GM18517 (cell line): ENCODE data around the gene TMEM132A.
A peak's percentile ranks its signal among the peaks of the same experiment; 100 is the strongest.

Experiments used
- ATAC-seq: cut with Tn5 transposase; IDR thresholded peaks from one replicate; pipeline ENCODE4 v1.9.1; 2021; ENCODE audit warnings: mild to moderate bottlenecking, moderate library complexity; ENCODE audit not compliant: unreplicated experiment

TMEM132A gene

GRCh38 chr11:60936467-60937143 is 12.3 kb downstream of the TMEM132A start:
- no peak for ATAC-seq

DNA sequence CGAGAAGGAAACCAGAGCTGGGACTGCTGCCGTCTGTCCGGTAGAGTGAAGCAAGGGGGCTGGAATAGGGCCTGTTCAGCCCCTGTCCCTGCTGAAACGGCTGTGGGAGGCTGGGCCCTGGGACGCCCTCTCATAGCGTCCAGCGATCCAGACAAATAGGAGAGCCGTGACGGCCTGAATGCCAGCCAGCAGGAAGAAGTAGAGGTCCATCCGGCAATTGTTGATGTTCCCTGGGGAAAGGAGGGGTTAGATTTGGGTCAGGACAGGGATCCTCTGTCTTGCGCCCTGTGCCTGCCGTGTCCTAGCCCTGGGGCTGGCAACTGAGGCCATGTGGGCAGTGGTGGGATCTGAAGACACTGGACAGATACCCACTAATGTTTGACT is 12.9 kb downstream of the TMEM132A start:
- ATAC-seq: no peak

DNA sequence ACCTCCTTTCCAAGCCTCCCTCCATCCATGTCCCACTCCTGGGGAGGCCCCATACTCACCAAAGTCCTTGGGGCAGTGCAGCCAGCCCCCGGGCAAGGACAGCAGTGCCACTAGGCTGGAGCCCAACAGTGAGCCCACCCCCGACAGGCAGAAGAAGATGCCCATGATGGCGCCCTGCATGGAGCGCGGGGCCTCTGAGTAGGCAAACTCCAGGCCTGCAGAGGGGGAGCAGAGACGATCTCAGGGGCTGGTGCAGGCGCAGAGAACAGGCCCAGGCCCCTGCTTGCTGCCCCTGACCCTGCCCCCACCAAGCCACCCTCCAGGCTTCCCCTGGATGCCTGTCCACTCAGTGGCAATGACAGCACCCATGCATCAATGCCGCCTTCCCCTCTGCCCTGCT is 13.6 kb downstream of the TMEM132A start:
- ATAC-seq: no peak

DNA sequence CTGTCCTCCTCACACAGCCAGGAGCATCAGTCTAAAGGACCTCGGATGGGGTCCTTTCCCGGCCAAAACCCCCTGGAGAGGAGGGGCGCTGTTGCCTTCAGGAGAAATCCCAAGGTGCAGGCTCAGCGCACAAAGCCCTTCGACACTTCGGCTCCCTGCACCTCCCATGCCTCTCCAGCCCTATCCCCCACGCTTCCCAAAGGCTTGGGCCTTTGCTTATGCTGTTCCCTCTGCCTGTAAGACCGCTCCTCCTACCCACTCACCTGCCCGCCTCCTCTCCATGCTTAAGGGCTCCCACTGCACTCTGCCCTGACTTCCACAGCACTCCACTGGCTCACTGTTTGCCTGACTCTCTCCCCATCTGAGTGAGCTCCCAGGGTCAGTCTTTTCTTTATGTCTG is 14.2 kb downstream of the TMEM132A start:
- ATAC-seq: no peak

- no peak for ATAC-seq
Measured at GRCh38 chr11:60939301-60939700, 15.0 kb downstream of the TMEM132A start.

DNA sequence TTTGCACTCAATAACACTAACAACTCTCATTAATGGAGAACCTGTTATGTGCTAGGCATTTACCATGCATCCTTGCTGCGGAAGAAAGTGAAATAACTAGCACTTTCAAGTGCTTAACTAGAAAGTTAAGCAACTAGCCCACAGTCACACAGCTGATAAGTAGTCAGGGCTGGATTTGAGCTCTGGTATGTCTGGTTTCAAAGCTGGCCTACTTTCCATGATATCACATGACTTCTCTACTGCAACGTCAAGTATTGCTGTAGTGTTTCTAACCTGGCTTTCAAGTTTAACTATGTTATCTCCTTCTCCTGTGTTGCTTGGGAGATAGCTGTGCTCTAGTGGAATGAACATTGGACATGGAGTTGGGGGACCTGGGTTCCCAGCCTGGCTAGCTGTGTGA is 15.6 kb downstream of the TMEM132A start:
- no peak for ATAC-seq

- ATAC-seq: no peak
Measured at GRCh38 chr11:60941371-60942119, 17.3 kb downstream of the TMEM132A start.

DNA sequence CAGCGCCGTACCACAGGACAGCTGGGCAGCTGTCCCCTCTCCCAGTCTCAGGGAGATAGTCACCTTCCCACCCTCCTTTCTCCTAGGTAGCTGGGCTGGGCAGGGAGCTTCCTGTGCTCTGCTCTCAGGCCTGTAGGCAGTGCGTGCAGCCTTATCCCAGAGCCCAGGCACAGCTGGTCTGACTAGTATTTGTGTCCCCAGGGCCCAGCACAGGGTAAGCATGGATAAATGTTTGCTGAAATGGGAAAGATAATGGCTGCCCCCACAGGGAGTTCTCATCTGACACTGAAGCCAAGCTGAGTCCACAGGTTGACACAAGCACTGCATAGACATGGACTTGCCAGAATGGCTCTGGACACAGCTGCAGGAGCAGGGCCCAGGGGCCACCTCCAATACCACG is 18.0 kb downstream of the TMEM132A start:
- no peak for ATAC-seq

- ATAC-seq: no peak
Measured at GRCh38 chr11:60942970-60943565, 18.8 kb downstream of the TMEM132A start.

DNA sequence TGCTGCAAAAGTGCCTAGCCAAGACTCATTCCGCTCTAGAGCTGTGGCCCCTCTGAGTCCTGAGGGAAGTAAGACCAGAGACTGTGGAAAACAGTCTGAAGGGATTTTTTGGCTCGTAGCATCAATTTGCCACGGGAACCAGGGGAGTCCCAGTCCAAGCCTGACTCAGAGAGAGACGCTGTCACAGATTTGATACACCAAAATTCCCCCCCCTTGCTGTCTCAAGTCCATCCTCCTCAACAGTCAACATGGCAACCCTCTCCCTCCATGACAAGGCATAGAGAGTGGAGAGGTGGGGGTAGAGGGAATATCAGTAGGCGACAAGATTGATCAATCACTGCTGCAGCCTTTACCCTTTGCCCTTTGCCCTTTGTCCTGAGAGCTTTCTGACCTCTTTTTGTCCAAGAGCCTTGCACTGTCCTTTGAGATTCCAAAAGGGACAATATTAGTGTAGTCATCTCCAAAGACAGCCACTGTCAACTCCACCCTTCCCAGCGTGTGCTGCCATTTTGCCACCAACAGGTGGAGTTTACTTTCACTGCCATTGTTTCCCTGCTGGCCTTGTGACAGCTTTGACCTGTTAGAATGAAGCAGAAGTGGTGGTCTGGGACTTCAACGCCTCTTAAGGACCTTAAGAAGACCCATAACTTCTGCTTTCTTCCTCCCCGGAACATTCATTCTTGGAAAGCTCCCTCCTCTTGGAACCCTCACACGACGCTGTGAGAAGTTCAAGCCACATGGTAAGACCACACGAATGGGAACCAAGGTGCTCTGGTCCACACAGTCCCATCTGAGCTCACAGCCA is 20.4 kb downstream of the TMEM132A start:
- ATAC-seq: no peak

DNA sequence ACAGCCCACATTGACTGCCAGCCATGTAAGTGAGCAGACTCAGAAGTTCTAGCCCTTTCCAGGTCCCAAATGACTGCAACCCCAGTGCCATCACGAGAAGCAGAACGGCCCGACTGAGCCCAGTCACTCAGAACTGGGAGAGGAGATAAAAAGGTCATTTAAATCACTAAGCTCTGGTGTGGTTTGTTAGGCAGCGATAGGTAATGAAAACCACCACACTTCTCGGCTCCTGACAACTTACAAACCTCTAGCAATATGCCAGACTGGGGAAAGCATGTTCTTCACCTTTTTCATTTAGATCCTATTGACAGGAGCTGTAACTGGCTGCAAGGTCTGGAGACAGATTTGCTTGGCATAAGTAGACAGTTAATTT is 21.0 kb downstream of the TMEM132A start:
- ATAC-seq: no peak

- ATAC-seq: no peak
Measured at GRCh38 chr11:60946601-60947264, 22.5 kb downstream of the TMEM132A start.

DNA sequence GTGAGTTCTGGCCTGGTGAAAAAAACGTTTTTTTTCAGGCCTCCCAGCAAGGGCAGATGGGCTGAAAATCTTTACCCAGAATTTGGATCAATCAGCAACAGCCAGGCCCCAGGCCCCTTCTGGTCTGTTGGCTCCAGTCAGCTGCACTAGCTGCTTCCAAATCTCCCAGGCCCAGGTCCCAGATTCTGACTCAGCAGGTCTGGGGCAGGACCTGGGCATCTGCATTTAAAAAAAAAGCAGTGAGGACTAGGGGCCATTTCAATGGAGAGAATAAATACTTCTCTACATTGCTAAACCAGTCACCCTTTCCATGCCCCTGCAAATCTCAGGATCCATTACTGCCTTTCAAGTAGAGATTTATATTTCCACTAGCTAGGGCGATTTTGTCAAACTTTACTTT is 23.4 kb downstream of the TMEM132A start:
- ATAC-seq: no peak

- ATAC-seq: no peak
Measured at GRCh38 chr11:60948250-60948649, 24.0 kb downstream of the TMEM132A start.

DNA sequence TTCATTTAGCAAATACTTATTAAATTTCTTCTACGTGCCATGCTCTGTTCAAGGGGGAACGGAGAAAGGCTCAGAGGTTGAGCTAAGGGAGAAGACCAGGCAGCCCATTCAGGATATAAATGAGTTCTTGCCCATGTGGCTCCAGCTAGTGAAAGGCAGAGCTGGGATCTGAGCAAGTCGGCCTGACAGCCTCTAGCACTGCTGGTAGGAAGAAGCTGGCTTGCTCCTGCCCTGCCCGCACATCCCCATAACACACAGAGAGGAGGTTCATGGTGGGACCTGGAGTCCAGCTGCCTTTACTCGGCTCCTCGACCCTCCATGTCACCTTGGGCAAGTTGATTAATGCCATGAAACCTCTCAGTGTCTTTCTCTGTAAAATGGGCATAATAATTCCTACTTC is 25.8 kb downstream of the TMEM132A start:
- ATAC-seq: no peak

GRCh38 chr11:60950933-60951605 is 26.8 kb downstream of the TMEM132A start:
- no peak for ATAC-seq

GRCh38 chr11:60951606-60951903 is 27.3 kb downstream of the TMEM132A start:
- ATAC-seq: no peak

GRCh38 chr11:60951904-60952741 is 27.9 kb downstream of the TMEM132A start, which contains the start of gene SLC15A3:
SLC15A3 (minus strand) TSS chr11:60952176; CDS start chr11:60951551, 625 bp downstream.
- peak; percentile 65 for ATAC-seq

DNA sequence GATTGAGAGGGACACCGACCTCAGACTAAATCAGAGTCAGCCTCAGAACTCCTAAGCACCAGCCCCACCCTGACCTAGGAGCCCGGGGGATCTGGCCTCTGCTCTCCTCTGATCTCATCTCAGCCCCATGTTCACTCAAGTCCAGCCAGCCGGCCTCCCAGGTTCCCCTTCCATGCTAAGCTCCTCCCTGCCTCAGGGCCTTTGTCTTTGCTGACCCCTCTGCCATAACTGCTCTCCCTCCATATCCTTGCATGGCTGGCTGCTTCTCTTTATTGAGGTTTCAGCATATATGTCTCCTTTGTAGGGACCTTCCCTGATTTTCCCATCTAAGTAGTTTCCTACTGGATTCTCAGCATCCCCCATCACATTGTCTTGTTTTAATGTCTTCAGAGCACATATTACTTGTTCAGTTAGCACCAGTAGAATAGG is 28.5 kb downstream of the TMEM132A start:
- ATAC-seq: no peak
